PFSK-1 (cell line): ENCODE measurements around the gene CAMTA1.

Experiments
- FOXP2 ChIP-seq: optimal IDR thresholded peaks from 2 replicates; pipeline ENCODE3; 2011; ENCODE audit warnings: borderline replicate concordance, control low read depth, inconsistent platforms; ENCODE audit not compliant: insufficient read depth; ENCODE audit errors: extremely low read length, extremely low read depth
- POLR2AphosphoS5 ChIP-seq: IDR thresholded peaks from 2 replicates; pipeline ENCODE4 v1.6.1; 2012; ENCODE audit warnings: low read depth, mild to moderate bottlenecking, control low read depth, low read length, moderate library complexity
- REST ChIP-seq, 2 experiments: IDR thresholded peaks; 2 replicates each; pipeline versions ENCODE4 v1.6.1 to v1.8.0; 2011 to 2012; ENCODE audit warnings: low read depth in 2 of 2, low read length in 2 of 2, control low read depth in 1 of 2, inconsistent platforms in 1 of 2, mild to moderate bottlenecking in 1 of 2, moderate library complexity in 1 of 2; ENCODE audit not compliant: insufficient read depth in 1 of 2
- SIN3A ChIP-seq: IDR thresholded peaks from 2 replicates; pipeline ENCODE4 v1.6.1; 2012; ENCODE audit warnings: mild to moderate bottlenecking, low read length, moderate library complexity, borderline replicate concordance; ENCODE audit not compliant: insufficient read depth
- TAF1 ChIP-seq: IDR thresholded peaks from 2 replicates; pipeline ENCODE4 v1.6.1; 2012; ENCODE audit warnings: low read length, control low read depth, borderline replicate concordance; ENCODE audit not compliant: insufficient read depth

GRCh38 chr1:7805460-7805859, 1020.2 kb downstream of the CAMTA1 start:
- no peak for TF ChIP-seq TAF1
- no peak for TF ChIP-seq SIN3A
- no peak for TF ChIP-seq POLR2AphosphoS5
- TF ChIP-seq REST (IDR thresholded peaks at IDR 0.05; ENCODE audit: insufficient read depth in 1 of 2, low read depth in 2 of 2, low read length in 2 of 2), result no peak
- no peak for TF ChIP-seq FOXP2
